Stimulated activated CD4-positive, alpha-beta T cell treated with anti-CD3 and anti-CD28 coated beads, Interleukin-12 subunit alpha, Interleukin-12 subunit beta, amount 100 ng/mL, for 48 hours (primary cell): ENCODE data around the gene EDAR.

ENCODE experiments used
- DNase-seq, 3 donors: peaks; one replicate each; pipeline ENCODE4 v3.0.0-alpha.2; 2020; ENCODE audit warnings: low read depth in 2 of 3, low spot score in 1 of 3

EDAR gene

GRCh38 chr2:108910541-108911396 lies 78.3 kb downstream of the EDAR start:
- no peak for DNase-seq

- DNase-seq: no peak
These were observed 79.0 kb downstream of the EDAR start for GRCh38 chr2:108910011-108910431.

DNA sequence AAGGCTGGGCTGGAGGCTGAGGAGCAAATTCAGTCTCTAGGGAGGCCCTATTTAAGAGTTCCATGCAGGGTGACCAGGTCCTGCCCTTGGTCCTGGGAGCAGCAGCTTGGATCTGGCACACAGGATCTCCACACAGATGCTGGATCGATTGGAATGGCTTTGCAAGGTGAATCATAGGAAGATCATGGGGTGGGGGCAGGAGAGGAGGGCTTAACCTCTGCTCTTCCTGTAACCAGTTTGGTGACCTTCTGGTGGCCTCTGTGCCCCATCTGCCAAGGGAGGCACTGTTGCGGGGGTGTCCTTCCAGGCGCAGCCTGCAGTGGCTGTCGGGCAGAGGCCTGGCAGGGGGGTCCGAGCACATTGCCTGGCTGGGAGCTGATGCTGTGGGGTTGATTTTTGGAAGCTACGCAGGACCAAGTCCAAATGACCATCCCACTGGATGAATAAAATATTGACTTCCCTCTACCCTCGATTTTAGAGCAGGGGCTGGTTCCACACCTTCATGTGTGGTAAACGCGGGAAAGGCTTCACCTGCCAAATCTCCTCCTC lies 79.7 kb downstream of the EDAR start:
- DNase-seq: no peak

DNA sequence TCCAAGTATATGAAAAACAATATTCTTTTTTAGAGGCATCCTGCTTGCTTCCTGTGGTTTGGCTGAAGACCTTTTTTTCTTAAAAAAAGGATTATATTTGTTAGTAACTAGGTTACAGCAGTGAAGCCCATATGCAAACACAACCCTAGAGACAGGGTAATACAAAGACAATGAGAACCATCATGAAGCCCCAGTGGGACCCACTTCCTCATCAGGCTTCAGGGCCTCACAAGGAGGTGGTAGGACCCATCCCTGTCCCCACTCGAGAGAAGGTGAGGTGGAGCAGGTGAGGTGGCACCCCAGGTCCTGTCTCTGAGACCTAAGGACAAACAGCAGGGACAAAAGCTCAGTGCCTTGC lies 80.3 kb downstream of the EDAR start:
- no peak for DNase-seq

DNA sequence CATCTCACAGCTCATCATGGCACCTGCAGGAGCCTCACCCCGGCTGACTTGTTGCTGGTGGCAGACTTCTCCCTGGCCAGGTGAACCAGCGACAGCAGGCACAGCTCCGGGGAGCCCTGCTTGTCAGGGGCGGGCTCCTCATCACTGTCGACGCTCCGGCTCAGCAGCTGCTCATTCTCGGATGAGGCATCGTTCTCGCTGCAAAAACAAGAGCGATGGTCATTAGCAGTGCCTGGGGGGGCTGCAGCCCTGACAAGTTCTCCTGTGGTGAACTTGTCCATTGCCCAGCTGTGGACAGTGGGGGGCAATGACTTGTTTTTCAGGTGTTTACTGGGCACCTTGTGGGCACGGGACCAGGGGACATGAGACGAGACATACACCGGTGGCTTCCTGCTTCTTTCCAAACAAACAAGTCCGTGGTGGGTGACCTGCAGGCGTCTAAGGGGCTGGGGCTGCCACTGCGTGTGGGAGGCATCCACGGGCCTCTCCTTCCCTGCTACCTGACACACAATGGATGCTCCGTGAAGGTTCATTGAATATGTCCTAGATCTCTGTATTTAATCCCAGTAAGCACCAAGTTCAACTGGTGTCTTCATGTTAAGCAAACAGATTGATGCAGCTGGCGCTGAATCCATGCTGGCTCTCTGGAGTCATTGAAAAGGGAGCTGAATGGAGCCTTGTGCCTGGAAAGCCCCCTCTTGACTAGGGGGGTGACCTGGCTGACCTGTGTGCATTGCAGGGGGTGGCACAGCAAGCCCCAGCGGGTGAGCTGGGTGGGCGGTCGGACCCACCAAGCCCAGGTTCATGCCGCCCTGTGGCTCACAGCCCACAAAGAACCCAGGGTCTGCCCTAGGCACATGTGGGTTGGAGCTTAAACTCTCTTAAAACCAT lies 81.0 kb downstream of the EDAR start:
- no peak for DNase-seq

- no peak for DNase-seq
These were observed 82.5 kb downstream of the EDAR start for GRCh38 chr2:108906403-108907077.

DNA sequence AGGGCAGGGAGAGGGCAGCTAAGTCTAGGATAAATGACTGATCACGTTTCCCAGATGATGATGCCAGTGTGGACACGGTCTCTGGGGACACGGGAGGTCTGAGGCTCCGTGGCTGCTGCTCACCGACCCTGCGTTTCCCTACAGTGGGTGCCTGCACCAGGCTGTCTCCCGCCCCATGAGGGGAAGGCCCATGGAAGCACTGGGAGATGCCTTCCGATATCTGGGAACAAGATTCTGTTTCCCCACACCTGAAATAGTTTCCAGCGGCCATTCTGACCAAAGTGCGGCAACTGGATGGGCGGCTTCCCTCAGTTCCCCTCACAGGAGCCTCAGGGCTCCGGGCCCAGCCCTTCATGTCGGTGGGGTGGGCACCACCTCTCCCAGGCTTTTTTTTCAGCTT lies 83.1 kb downstream of the EDAR start:
- no peak for DNase-seq

DNA sequence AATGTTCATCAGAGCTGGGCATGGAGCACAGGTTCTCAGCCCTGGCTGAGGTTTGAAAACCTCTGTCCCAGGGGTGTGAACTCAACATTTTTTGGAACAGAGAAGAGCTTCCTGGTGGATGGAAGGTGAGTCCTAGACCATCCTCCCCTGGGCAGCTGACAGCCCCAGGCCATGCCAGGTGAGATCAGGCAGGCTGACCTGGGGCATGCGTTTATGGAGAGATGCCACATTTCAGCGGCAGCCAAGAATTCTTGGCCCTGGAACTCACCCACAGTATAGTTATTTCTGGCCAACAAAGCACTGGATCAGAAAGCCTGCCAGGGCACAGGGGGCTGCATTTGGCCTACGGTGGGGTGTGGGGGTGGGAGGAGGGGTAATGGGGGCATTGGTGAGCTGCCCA lies 83.8 kb downstream of the EDAR start:
- no peak for DNase-seq

DNA sequence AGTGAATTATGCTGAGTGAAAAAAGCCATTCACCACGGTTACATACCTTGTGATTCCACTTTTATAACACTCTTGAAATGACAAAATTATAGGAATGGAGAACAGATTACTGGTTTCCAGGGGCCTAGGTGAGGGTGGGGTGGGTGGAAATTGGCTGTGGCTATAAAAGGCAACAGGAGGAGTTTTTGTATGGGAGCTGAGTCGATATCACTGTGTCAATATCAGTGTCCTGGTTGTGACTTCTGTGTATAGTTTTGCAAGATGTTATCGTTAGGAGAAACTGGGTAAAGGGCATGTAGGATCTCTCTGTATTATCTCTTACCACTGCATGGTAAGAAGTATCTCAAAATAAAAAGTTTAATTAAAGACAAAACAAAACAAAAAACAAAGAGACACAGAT lies 84.3 kb downstream of the EDAR start:
- DNase-seq: no peak

DNA sequence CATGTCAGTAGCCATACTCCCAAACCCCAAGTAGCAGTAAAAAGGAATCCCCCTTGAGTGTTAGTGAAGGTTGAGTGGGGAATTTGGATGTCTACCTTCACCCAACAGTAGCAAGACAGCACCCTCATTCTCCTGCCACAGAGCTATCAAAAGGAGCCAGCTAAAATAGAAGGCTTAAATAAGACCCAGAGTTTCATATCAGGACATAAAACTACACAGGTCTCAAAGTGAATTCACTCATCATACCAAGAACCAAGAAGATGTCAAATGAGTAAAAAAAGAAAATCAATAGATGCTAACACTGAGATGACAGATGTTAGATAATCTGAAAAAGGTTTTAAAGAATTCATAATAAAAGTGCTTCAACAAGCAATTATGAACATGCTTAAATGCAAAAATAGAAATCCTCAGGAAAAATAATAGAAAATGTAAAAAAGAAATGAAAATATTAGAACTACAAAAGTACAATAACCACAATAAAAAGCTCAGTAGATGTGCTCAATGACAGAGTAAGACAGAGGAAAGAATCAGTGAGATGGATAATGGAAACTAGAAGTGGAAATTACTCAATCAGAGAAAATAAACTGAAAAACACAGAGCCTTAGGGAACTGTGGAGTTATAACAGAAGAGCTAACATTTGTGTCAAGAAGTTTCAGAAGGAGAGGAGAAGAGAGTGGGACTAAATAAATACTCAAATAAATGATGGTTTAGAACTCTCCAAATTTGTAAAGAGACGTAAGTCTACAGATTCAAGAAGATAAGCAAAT lies 90.5 kb downstream of the EDAR start:
- DNase-seq: no peak

DNA sequence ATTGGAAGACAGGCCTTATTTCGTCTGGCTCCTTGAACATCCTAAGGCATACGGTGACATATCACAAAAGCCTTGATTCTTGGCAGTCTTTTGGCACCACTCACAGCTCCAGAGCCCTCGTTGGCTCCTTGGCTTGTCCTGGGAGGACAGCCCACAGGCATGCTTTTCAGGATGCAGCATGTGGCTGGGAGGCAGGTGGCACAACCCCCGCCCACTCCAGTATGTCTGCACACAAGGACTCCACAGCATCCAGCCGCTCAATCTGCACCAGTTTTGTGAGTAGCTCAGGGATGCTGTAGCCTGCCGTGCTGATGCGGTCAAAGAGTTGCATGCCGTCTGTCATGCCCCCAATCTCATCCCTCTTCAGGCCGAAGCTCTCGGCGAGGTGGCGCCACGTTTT lies 92.3 kb downstream of the EDAR start:
- DNase-seq: no peak

GRCh38 chr2:108895188-108895587 lies 93.8 kb downstream of the EDAR start:
- DNase-seq: no peak

DNA sequence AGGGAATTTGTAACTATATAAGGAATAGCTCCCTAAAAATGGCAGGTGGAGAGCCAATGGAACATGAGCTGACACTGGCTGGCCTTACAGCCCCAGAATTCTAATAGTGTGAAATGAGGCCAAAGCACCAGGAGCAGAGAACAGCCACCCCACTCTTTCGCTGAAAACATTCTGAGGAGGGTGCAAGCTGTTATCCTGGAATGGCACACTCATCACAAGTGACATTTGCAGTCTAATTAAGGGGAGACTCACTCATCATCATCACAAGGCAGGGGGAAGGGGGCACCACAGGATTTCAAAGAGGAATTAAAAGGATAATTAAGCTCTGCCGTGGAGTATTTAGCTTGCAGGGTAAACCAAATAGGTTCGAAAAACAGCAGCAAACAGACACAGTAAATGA lies 94.3 kb downstream of the EDAR start:
- no peak for DNase-seq

DNA sequence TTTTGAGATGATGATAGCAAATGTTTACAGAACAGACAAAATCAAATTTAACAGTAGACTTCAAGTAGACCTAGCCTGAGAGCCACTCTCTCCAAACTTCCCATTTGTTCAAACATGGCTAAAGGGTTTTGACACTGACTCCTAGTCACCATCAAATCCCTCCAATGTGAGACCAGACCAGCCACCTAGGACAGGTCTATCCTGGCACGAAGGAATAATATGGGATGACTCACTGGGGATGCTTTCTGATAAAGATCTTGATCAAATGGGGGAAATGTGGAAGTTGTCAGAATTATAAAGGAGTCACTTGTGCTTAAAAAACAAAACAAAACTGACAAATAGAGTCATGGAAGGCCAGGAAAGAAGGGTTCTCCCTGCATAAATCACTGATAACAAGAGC lies 95.7 kb downstream of the EDAR start:
- DNase-seq: no peak

DNA sequence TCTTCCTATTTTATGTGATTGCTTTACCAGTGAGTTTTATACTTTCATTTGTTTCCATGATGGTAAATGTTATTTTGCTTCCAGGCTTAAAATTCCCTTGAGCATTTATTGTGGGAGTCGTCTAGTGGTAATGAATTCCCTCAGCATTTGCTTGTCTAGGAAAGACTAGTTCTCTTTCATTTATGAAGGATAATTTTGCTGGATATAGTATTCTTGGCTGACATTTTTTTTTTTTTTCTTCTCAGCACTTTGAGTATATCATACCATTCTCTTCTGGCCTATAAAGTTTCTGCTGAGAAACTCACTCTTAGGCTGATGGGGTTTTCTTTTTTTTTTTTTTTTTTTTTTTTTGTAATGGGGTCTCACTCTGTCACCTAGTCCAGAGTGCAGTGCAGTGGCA lies 99.1 kb downstream of the EDAR start:
- DNase-seq: no peak

DNA sequence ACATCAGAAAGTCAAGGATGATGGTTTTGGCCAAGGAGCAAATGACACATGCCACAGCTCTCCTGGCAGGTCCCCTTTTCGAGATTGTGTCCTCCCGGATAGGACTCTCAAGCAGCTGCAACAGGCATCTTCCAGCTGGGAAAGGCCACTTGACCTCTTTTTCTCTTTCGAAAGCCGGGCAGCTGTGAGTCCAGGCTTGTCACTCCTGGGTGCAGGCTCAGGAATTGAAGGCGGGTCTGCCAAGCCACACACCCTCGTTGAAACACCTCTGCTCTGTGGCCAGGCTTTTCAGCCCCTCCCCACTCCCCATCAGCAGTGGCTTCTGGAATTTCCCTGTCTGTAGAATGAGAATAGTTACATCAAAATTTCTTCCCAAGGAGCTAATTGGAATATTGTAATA lies 104.4 kb downstream of the EDAR start:
- DNase-seq: no peak

DNA sequence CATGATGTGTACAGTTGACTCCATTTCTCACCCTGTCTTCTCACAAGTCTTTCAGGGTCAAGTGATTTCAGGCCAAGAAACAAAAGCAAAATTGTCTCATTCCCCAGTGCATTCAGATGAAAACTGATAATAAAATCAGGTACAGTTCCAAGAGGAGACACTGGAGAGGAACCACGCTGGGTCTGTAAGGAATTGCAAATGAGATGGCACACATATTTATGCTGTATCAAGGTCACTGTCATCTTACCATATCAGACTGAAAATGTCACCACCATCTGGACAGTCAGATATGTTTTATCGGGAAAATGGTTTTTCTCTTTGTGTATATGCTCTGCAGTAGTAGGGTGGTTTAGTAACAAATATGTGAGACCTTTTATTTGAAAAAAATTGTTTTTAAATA lies 110.7 kb downstream of the EDAR start:
- DNase-seq: no peak

GRCh38 chr2:108877506-108877905 lies 111.5 kb downstream of the EDAR start:
- DNase-seq: no peak

DNA sequence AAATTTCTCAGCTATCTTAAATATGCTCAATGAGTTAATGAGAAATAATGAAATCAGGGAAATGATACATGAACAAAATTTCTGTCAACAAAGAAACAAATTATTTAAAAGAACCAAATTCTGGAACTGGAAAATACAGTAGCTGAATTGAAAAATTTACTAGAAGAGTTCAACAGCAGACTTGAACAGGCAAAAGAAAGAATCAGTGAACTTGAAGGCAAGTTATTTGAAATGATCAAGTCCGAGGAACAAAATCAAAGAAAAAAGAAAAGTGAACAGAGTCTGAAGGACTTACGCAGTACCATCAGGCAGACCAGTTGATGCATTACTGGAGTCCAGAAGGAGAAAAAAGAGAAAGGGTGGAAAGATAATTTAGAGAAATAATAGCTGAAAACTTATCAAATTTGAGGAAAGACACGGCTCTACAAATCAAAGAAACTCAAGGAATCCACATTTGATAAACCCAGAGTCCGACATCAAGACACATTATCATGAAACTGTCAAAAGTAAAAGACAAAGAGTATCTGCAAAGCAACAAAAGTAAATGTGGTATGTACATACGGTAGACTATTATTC lies 118.9 kb downstream of the EDAR start:
- DNase-seq: no peak

- no peak for DNase-seq
These were observed 119.5 kb downstream of the EDAR start for GRCh38 chr2:108869542-108869941.
